GM12864 (cell line): Measurements from ENCODE around the gene WHRN.
A peak's percentile ranks its signal among the peaks of the same experiment; 100 is the strongest.

Experiments
- DNase-seq: peaks from one replicate; pipeline ENCODE4 v3.0.0-alpha.2; 2011; ENCODE audit warnings: low read depth
- H3K4me3 ChIP-seq: 2 replicates; pipeline ENCODE4 v1.5.1; 2011; ENCODE audit warnings: mild to moderate bottlenecking, low read depth, low read length, control low read depth
- TF ChIP-seq, protein P1 (sequence below): IDR thresholded peaks from 2 replicates; pipeline ENCODE4 v1.5.1; 2011; ENCODE audit warnings: low read depth, mild to moderate bottlenecking, moderate library complexity, low read length, control low read depth, inconsistent platforms; ENCODE audit errors: missing control alignments

Gene WHRN

GRCh38 chr9:114545055-114545454 is 39.8 kb upstream of the WHRN start:
- H3K4me3 ChIP-seq: no peak overlapping the region
- TF ChIP-seq, protein P1, sequence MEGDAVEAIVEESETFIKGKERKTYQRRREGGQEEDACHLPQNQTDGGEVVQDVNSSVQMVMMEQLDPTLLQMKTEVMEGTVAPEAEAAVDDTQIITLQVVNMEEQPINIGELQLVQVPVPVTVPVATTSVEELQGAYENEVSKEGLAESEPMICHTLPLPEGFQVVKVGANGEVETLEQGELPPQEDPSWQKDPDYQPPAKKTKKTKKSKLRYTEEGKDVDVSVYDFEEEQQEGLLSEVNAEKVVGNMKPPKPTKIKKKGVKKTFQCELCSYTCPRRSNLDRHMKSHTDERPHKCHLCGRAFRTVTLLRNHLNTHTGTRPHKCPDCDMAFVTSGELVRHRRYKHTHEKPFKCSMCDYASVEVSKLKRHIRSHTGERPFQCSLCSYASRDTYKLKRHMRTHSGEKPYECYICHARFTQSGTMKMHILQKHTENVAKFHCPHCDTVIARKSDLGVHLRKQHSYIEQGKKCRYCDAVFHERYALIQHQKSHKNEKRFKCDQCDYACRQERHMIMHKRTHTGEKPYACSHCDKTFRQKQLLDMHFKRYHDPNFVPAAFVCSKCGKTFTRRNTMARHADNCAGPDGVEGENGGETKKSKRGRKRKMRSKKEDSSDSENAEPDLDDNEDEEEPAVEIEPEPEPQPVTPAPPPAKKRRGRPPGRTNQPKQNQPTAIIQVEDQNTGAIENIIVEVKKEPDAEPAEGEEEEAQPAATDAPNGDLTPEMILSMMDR: no peak
- no peak for DNase-seq

DNA sequence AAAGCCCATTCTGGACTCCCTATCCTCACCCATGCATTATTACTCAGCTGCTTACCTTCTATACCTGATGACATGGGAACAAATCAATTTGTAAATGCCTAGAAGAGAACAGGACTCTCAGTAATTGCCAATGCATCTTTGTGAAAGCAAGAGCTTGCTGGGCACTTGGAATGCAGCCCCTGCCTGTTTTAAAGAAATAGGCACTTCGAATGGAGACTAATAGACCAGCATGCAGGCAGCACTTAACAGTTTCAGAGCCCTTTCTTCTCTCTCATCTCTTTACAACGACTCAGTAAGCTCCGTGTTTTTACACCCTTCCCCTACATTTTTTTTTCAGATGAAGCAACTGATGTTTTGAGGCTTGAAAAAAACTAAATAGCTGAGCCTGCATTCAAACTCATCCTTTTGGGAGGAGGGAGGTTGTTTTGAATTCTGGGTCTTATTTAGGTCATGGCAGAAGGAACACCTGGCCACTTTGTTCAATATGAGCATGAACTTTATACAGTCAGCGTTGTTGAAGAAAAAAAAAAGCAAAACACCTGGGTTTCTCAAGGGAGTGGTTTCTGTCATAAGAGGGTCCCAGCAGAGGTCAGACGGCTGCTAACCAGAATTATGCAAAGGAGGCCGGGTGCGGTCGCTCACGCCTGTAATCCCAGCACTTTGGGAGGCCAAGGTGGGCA is 34.6 kb upstream of the WHRN start:
- TF ChIP-seq, protein P1: no peak

DNA sequence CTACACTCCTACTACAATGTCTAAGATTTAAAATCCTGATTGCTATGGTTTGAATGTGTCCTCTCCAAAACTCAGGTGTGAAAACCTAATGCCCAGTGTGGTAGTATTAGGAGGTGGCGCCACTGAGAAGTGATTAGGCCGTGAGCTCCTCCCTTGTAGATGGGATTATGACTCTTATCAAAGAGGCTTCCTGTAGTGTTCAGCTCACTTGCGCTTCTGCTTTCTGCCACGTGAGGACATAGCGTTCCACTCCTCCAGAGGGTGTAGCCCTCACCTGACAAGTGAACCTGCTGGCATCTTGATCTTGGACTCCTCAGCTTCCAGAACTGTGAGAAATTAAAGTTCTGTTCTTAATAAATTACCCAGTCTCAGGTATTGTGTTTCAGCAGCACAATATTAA is 33.0 kb upstream of the WHRN start:
- TF ChIP-seq, protein P1: peak; percentile 71
- H3K4me3 ChIP-seq: no peak overlapping the region
- DNase-seq: peak; percentile 29

More for the DNA sequence above, 34.6 kb upstream of the WHRN start:
- no peak for DNase-seq
- no peak overlapping the region for H3K4me3 ChIP-seq

DNA sequence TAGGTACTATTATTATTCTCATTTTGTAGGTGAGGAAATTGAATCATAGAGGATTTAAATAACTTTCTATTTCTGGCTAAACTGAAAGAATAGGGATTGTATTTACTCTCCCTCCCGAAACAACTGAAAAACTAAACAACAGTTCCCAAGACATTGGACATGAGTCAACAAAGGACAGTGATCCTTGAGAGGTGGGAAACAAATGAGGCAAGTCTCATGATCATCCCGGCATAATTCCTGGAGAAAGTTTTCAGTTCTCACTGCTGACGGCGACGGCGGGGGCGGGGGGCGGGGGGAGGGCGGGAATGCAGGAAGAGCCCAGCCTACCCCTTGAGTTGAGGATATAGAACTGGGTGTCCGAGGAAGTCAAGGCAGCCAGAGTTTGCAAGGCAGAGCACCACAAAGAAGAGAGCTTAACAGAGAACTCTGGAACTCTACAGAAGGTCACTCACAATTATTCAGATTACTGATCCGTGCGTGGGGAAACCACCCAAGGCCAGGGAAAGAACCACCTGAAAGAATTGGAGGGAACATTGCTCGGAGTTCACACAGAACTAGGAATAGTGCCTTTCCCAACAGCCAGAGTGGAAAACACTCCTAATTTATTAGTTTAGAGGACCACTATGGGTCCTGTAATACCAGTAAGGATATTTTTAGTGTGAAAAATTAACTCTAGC is 27.4 kb upstream of the WHRN start:
- H3K4me3 ChIP-seq: no peak overlapping the region
- TF ChIP-seq, protein P1: no peak
- DNase-seq: no peak

- TF ChIP-seq, protein P1: no peak
- no peak overlapping the region for H3K4me3 ChIP-seq
- DNase-seq: no peak
Measured at GRCh38 chr9:114529285-114529684, 24.0 kb upstream of the WHRN start.

- TF ChIP-seq, protein P1: no peak
- H3K4me3 ChIP-seq: no peak overlapping the region
- no peak for DNase-seq
Measured at GRCh38 chr9:114526807-114527206, 21.5 kb upstream of the WHRN start.
